H54 (cell line): Measurements from ENCODE around the gene PKP1.
"Not testable (repeated sequence)": the region's sequence is repeated elsewhere in the genome, so short reads cannot be mapped to it uniquely, and the experiment has no call there.

ENCODE experiments used
- DNase-seq: peaks from one replicate; pipeline ENCODE4 v3.0.0; 2011; ENCODE audit warnings: low spot score, mixed read lengths; ENCODE audit not compliant: insufficient read length
- FAIRE-seq: peaks from 3 replicates; lab custom pipeline; 2011; peaks lifted over from hg19 to GRCh38; lab: Jason Lieb, UNC
- POLR2A ChIP-seq: IDR thresholded peaks from 2 replicates; pipeline ENCODE4 v1.6.1; 2011; ENCODE audit warnings: low read depth, mild to moderate bottlenecking, low read length

The PKP1 gene

GRCh38 chr1:201255479-201256362, 27.6 kb upstream of the PKP1 start:
- TF ChIP-seq POLR2A = no peak
- FAIRE-seq (no peak), DNase-seq (no peak)

- not testable (repeated sequence) for DNase-seq
Measured at GRCh38 chr1:201258132-201258531, 25.2 kb upstream of the PKP1 start.

GRCh38 chr1:201258763-201259230, 24.5 kb upstream of the PKP1 start:
- TF ChIP-seq POLR2A = no peak
- DNase-seq (no peak), FAIRE-seq (no peak)

More at GRCh38 chr1:201258132-201258531, 25.2 kb upstream of the PKP1 start:
- not testable (repeated sequence) for FAIRE-seq

GRCh38 chr1:201259476-201260235, 23.6 kb upstream of the PKP1 start:
- no peak for FAIRE-seq
- DNase-seq = no peak
- TF ChIP-seq POLR2A = no peak

- FAIRE-seq (no peak), DNase-seq (no peak)
- no peak for TF ChIP-seq POLR2A
Measured at GRCh38 chr1:201260236-201260590, 23.1 kb upstream of the PKP1 start.

- FAIRE-seq = no peak
- TF ChIP-seq POLR2A = no peak
- DNase-seq = no peak
Measured at GRCh38 chr1:201260648-201261311, 22.5 kb upstream of the PKP1 start.

- TF ChIP-seq POLR2A = no peak
- DNase-seq (no peak), FAIRE-seq (no peak)
Measured at GRCh38 chr1:201261771-201262547, 21.3 kb upstream of the PKP1 start.

- FAIRE-seq (no peak), DNase-seq (no peak)
- TF ChIP-seq POLR2A = no peak
Measured at GRCh38 chr1:201262963-201263608, 20.2 kb upstream of the PKP1 start.

GRCh38 chr1:201264072-201264471, 19.2 kb upstream of the PKP1 start:
- TF ChIP-seq POLR2A = no peak
- no peak for DNase-seq
- no peak for FAIRE-seq

- FAIRE-seq = no peak
- DNase-seq = no peak
- TF ChIP-seq POLR2A = no peak
Measured at GRCh38 chr1:201264554-201264953, 18.8 kb upstream of the PKP1 start.

GRCh38 chr1:201265756-201266155, 17.6 kb upstream of the PKP1 start:
- FAIRE-seq (no peak), DNase-seq (no peak)
- no peak for TF ChIP-seq POLR2A

- FAIRE-seq (no peak), DNase-seq (no peak)
- no peak for TF ChIP-seq POLR2A
Measured at GRCh38 chr1:201266276-201266675, 17.0 kb upstream of the PKP1 start.

- DNase-seq (peak; percentile 73), FAIRE-seq (no peak)
- no peak for TF ChIP-seq POLR2A
Measured at GRCh38 chr1:201266774-201267173, 16.5 kb upstream of the PKP1 start.
